Hematopoietic multipotent progenitor cell treated with erythropoietin and hydrocortisone succinate and interleukin-3 and kit ligand, for 15 days (in vitro differentiated cells): ENCODE results near the gene TMEM217.
A peak's percentile ranks its signal among the peaks of the same experiment; 100 is the strongest.
"Not testable (repeated sequence)": the region's sequence is repeated elsewhere in the genome, so short reads cannot be mapped to it uniquely, and the experiment has no call there.

Source experiments
- DNase-seq: peaks from one replicate; pipeline ENCODE4 v3.0.0-alpha.2; 2015; ENCODE audit warnings: low spot score

Gene TMEM217

DNA sequence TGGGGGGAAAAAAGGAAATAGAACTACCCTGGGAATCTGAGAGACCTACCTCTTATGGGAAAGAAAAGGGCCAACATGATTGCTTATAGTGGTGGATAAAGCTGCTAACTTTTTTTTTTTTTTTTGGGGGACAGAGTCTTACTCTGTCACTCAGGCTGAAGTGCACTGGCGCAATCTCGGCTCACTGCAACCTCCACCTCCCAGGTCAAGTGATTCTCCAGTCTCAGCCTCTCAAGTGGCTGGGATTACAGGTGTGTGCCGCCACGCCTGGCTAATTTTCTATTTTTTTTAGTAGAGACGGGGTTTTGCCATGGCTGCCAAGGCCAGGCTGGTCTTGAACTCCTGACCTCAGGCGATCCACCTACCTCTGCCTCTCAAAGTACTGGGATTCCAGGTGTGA, 39.9 kb downstream of the TMEM217 start:
- DNase-seq, result no peak

DNA sequence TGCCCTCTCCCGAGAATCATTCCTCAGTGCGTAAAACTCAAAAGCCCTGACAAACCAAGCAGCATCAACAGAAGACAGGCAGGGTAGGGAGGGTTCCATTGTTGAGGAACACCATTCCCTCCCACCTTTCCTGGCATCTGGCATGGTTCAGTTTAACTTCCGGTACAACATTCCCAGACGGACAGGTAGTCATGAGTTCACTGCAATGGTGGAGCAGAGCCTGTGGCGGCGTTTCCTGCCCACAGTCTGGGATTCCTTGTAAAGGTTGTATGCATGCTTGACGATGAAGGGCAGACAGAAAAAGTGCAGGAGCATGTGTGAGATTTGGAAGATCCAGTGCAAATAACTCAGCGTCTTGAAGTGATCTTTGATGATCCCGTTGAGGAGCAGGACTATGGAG, 45.7 kb downstream of the TMEM217 start:
- DNase-seq, result no peak

DNA sequence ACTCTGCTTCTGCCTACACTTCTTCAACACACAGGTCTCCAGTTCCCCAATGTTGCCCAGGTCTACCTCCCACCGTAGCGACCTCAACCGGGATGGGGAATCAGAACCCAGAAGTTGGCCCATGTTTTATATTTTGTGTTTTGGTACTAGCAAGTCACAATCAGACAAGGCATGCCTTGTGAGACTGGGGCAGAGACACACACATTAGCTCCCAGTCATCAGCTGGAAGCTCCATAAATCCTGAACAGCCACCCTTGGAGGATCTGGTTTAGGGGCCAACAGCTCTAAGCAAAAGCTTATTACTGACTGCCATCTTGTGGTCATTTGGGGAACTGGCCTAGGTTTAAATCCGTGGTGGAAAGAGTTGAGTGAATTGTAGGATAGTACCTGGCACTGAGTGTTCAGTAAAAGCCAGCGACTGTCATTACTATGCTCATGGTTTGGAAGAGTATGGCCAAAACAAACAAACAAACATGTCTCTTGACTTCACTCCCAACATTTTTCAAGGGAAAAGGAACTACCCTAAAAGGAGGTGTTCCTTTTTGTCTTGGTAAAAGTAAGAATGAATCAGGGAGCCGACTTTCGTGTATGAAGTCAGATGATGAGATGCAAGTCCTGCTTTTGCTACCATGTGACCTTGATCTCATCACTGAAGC, 47.5 kb downstream of the TMEM217 start:
- peak; percentile 92 for DNase-seq

GRCh38 chr6:37209461-37210205, 48.3 kb downstream of the TMEM217 start:
- DNase-seq, result no peak

DNA sequence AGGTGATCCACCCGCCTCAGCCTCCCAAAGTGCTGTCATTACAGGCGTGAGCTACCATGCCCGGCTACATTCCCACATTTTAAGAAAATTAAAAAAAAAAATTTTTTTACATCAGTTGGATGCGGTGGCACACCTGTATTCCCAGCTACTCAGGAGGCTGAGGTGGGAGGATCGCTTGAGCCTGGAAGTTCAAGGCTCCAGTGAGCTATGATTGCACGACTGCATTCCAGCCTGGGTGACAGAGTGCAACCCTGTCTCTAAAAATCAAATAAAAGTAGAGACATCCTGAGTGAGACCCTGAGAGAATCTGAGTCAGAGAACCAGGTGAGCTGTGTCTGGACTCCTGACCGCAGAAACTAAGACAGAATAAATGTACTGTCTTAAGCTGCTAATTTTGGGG, 49.2 kb downstream of the TMEM217 start:
- DNase-seq, result no peak

DNA sequence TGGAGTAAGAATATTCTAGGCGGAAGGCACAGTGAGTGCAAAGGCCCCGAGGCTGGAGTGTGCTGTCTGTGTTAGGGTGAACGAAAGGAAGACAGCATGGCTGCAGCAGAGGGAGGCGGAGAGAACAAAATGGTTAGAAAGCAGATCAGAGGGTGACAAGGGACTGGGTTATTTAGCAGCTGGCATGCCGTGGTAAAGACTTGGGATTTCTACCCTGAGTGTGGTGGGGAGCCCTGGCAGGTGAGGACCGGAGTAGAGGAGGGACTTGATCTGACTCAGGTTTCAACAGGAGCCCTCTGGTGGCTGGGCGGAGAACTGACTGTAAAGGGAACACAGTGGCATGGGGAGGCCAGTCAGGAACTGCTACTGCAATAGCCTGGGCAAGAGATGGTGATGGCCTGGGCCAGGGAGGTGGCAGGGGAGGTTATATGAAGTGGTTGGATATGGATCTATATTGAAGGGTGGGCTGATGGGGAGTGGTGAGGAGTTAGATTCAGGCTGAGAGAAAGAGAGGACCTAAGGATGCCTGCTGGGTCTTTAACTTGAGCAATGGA, 50.0 kb downstream of the TMEM217 start:
- DNase-seq, result peak; percentile 93

GRCh38 chr6:37206622-37207021, 51.3 kb downstream of the TMEM217 start:
- DNase-seq, result no peak

DNA sequence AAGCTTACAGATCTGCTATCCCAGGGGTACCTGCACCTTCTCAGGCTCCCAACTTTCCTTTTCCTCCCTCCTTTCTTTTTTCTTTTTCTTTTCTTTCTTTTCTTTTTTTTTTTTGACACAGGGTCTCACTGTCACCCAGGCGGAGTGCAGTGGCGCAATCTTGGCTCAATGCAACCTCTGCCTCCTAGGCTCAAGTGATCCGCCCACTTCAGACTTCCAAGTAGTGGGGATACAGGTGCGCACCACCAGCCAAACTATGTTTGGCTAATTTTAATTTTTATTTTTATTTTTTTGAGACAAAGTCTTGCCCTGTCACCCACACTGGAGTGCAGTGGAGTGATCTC, 52.0 kb downstream of the TMEM217 start:
- no peak for DNase-seq

DNA sequence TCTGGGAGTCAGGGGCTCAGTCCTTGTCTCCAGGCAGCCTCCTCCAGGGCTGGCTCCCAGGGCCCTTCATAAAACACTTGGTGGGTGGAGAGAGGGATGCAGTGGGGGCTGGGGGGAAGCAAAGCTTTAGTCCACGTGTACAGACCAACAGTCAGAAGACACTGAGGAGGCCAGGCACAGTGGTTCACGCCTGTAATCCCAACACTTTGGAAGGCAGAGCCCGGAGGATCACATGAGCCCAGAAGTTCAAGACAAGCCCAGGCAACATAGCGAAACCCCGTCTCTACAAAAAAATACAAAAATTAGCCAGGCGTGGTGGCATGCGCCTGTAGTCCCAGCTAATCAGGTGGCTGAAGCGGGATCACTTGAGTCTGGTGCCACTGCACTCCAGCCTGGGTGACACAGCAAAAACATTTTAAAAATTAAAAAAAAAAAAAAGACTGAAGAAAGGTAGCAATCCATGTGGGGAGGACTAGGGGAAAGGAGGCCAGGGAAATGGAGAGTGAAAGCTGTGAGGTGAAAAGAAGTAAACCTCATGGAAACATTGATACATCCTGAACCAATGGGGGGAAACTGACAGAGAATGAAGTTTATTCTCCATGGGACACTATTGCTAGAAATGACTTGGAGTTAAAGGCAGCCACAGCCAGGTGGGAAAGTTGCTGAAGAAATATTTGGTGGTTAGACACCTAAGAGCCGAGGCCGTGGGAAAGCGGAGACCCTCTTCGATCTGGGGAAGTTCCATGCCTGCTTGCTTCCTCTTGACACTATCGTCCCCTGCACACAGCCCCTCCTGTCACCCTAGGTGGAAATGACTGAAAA, 52.6 kb downstream of the TMEM217 start:
- DNase-seq, result peak; percentile 85

- DNase-seq, result peak; percentile 72
These were observed 53.8 kb downstream of the TMEM217 start for GRCh38 chr6:37204014-37204751.

DNA sequence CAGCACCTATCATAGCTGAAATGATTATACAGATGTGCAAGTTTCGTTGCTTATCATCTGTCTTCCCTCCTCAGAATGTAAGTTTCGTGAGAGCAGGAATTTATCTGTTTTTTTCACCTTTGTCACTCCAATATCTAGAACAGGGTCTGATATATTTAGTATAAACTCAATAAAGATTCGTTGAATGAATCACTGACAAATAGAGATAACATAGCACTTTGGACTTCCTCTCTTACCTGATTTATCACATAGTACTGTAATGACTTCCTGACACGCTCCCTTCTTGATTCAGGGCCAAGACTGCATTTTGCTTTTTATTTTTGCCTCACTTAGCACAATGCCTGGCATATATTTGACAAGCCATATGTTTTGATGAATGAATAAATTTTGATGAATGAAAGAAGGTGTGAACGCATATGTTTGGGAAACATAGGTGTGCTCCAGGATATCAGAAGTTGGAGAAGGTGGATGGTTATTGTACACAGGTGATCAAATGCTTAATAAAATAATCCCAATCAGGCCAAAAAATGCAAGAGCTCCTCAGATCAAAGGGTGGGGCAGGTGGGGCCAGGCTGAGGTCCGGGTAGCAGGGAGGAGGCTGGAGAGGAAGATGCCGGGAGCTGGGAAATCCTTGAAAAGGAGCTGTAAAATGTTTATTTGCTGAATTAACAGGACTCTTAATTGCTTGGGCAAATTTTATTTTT, 55.0 kb downstream of the TMEM217 start:
- no peak for DNase-seq

GRCh38 chr6:37201726-37202125, 56.2 kb downstream of the TMEM217 start:
- DNase-seq, result no peak

DNA sequence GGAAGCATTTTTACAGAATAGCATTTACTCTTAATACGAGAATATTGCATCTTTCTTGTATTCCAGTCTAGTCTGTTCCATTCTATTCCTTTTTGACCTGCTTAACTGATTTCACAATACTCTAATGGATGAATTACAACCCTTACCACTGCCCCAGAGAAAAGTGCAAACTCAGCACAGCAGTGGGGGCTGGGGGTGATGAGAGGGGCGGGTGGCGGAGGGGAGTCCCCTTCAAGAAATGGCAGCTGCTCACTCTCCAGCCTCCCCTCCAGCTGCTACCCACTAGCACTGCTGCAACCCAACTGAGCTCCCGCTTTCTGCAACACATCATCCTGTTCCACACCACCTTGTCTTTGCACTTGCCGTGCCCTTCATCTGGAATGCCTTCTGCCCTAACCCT, 57.9 kb downstream of the TMEM217 start:
- DNase-seq, result no peak

- not testable (repeated sequence) for DNase-seq
These were observed 61.5 kb downstream of the TMEM217 start for GRCh38 chr6:37196451-37196850.

GRCh38 chr6:37194886-37195285, 63.1 kb downstream of the TMEM217 start:
- not testable (repeated sequence) for DNase-seq

DNA sequence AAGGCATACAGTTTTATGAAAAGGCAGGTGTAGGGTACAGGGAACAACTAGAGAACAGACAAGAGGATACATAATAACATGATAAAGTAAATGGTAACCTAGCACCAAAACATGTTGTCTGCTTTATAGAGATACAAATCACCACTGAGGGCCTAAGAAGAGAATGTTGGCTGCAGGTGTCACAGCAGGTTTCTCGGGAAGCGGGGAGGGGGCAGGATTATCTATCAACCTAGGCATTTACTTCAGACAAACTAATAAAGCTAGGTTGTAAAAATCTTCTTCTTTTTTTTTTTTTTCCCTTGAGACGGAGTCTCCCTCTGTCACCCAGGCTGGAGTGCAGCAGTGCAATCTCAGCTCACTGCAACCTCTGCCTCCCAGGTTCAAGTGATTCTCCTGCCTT, 65.3 kb downstream of the TMEM217 start:
- no peak for DNase-seq

- no peak for DNase-seq
These were observed 67.8 kb downstream of the TMEM217 start for GRCh38 chr6:37190159-37190535.

DNA sequence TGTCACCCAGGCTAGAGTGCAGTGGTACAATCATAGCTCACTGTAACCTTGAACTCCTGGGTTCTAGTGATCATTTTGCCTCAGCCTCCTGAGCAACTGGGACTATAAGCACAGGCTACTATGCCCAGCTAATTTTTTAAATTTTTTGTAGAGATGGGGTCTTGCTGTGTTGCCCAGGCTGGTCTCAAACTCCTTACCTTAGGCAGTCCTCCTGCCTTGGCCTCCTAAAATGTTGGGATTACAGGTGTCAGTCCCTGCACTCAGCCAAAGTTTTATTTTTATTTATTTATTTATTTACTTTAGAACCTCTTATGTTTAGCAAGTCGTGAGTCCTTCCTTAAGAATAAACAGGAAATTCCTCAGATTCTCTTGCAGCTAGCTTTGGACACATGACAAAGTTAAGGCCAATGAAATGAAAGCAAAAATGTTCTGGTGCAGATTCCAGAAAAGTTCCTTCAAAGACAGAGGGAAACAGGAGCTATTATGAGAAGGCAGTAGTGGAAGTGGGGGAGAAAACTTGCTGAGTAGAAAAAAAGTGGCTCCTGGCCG, 68.9 kb downstream of the TMEM217 start:
- DNase-seq, result no peak

DNA sequence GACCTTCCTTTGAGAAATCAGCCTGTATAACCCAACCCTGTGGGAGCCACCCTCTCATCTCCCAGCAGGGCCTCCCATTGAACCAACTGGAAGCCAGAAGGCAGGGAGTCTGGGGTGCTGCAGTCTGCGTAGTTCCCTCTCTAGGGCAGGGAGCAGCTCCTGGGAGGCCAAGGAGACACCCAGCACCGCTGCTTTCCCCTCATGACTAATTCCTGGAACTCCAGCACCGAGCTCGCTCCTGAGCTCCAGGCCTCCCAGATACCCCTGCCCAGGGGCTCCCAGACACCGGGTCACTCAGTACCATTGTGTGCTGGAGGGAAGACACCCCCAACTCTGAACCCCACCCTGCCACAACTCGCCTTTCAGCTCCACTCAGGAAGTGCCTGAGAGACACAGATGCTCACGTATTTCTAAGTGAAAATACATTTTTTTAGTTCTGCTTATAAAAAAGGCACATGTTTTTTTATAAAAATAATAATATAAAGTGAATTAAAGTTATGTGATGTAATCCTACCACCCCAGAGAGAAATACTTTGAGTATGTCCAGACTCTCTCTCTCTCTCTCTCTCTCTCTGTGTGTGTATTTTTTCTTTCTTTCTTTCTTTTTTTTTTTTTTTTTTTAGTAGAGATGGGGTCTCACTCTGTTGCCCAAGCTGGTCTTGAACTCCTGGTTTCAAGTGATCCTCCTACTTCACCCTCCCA, 70.5 kb downstream of the TMEM217 start:
- DNase-seq, result no peak

DNA sequence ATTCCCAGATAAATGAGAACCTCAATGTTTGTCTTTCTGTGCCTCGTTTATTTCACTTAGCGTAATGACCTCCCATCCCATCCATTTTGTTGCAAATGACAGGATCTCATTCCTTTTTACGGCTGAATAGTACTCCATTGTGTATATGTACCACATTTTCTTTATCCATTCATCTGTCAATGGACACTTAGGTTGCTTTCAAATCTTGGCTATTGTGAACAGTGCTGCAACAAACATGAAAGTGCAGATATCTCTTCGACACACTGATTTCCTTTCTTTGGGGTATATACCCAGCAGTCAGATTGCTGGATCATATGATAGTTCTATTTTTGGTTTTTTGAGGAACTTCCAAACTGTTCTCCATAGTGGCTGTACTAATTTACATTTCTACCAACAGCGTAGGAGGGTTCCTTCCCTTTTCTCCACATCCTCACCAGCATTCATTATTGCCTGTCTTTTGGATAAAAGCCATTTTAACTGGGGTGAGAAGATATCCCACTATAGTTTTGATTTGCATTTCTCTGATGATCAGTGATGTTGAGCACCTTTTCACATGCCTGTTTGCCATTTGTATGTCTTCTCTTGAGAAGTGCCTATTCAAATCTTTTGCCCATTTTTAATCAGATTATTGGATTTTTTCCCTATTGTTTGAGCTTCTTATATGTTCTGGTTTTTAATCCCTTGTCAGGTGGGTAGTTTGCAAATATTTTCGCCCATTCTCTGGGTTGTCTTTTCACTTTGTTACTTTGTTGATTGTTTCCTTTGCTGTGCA, 71.8 kb downstream of the TMEM217 start:
- not testable (repeated sequence) for DNase-seq
